OCI-LY1 (cell line): ENCODE data around the gene POU6F2.

ENCODE experiments used
- H2AFZ ChIP-seq: fragments of 200-600 bp; sonication (generic), shearing (Covaris generic); 2 replicates; pipeline ENCODE4 v1.6.0; 2014; ENCODE audit warnings: antibody characterized with exemption, mild to moderate bottlenecking, low read length
- H3F3A ChIP-seq: fragments of 200-600 bp; sonication (generic), shearing (Covaris generic); 2 replicates; pipeline ENCODE4 v1.6.0; 2014; ENCODE audit warnings: mild to moderate bottlenecking, antibody characterized with exemption, low read length, moderate library complexity; ENCODE audit not compliant: insufficient read depth
- H3K27ac ChIP-seq: fragments of 200-600 bp; sonication (generic); 2 replicates; pipeline ENCODE4 v1.5.1; 2014; ENCODE audit warnings: low read length, mixed run types, mild to moderate bottlenecking, low read depth; ENCODE audit not compliant: poor library complexity, severe bottlenecking
- H3K27me3 ChIP-seq: fragments of 200-600 bp; sonication (generic); 2 replicates; pipeline ENCODE4 v1.6.0; 2014; ENCODE audit warnings: antibody characterized with exemption, mild to moderate bottlenecking, low read length, moderate library complexity; ENCODE audit not compliant: insufficient read depth
- H3K36me3 ChIP-seq: fragments of 200-600 bp; sonication (generic); 2 replicates; pipeline ENCODE4 v1.6.1; 2014; ENCODE audit warnings: mild to moderate bottlenecking, antibody characterized with exemption, low read length, moderate library complexity, mixed read lengths; ENCODE audit not compliant: insufficient read depth
- H3K4me1 ChIP-seq: fragments of 200-600 bp; sonication (generic); 2 replicates; pipeline ENCODE4 v1.5.1; 2014; ENCODE audit warnings: mild to moderate bottlenecking, low read length, moderate library complexity; ENCODE audit not compliant: insufficient read depth, severe bottlenecking
- H3K4me2 ChIP-seq: fragments of 200-600 bp; sonication (generic), shearing (Covaris generic); 2 replicates; pipeline ENCODE4 v1.6.1; 2014; ENCODE audit warnings: low read length
- H3K4me3 ChIP-seq: fragments of 200-600 bp; sonication (generic); 2 replicates; pipeline ENCODE4 v1.5.1; 2014; ENCODE audit warnings: low read length, low read depth, mild to moderate bottlenecking, mixed read lengths; ENCODE audit not compliant: poor library complexity, severe bottlenecking
- H3K79me2 ChIP-seq: fragments of 200-600 bp; shearing (Covaris generic); 2 replicates; pipeline ENCODE4 v1.6.1; 2016; ENCODE audit warnings: mixed run types, low read length, mixed read lengths; ENCODE audit not compliant: insufficient read depth
- H3K9ac ChIP-seq: fragments of 200-600 bp; sonication (generic), shearing (Covaris generic); 2 replicates; pipeline ENCODE4 v1.6.1; 2014; ENCODE audit warnings: mild to moderate bottlenecking, low read length, mixed read lengths
- H3K9me2 ChIP-seq: fragments of 200-600 bp; sonication (generic), shearing (Covaris generic); 2 replicates; pipeline ENCODE4 v1.6.1; 2014; ENCODE audit warnings: low read depth, mild to moderate bottlenecking, low read length, mixed read lengths
- H3K9me3 ChIP-seq: fragments of 200-600 bp; shearing (Covaris generic); 2 replicates; pipeline ENCODE4 v1.6.1; 2014; ENCODE audit warnings: low read length, mixed read lengths
- H4K20me1 ChIP-seq: fragments of 200-600 bp; sonication (generic), shearing (Covaris generic); 2 replicates; pipeline ENCODE4 v1.6.0; 2016; ENCODE audit warnings: mild to moderate bottlenecking, low read length; ENCODE audit not compliant: insufficient read depth
- CTCF ChIP-seq: fragments of 200-600 bp; sonication (generic), shearing (Covaris generic); IDR thresholded peaks from 2 replicates; pipeline ENCODE4 v1.5.1; 2017; ENCODE audit warnings: mild to moderate bottlenecking, antibody characterized with exemption, low read length, moderate library complexity, mixed read lengths
- EZH2 ChIP-seq: fragments of 200-600 bp; sonication (generic), shearing (Covaris generic); IDR thresholded peaks from 2 replicates; pipeline ENCODE4 v1.8.0; 2017; ENCODE audit warnings: borderline replicate concordance, mixed run types, mild to moderate bottlenecking, antibody characterized with exemption, low read length, moderate library complexity, mixed read lengths

The POU6F2 gene

GRCh38 chr7:39312254-39312989 is 334.7 kb downstream of the POU6F2 start:
- Histone ChIP-seq H3K27me3 (0 out of 2 replicates have a peak, but pooled peaks cover 4% of the 10 kb centered on the region), H3K79me2 (no peaks in the 10 kb centered on the region), H3K9ac (no peak overlapping the region), H3K36me3 (no peaks in the 10 kb centered on the region), H3K4me1 (no peaks in the 10 kb centered on the region), H4K20me1 (no peaks in the 10 kb centered on the region), H3K9me2 (no peaks in the 10 kb centered on the region), H3F3A (no peaks in the 10 kb centered on the region), H3K9me3 (no peaks in the 10 kb centered on the region), H3K4me2 (no peak overlapping the region), H3K27ac (no peak overlapping the region), H3K4me3 (no peak overlapping the region), H2AFZ (no peak overlapping the region)
- TF ChIP-seq CTCF: no peak
- TF ChIP-seq EZH2: no peak

- no peak overlapping the region for H3K27ac ChIP-seq
- 0 out of 2 replicates have a peak, but pooled peaks cover 4% of the 10 kb centered on the region for H3K27me3 ChIP-seq
- no peaks in the 10 kb centered on the region for H3F3A ChIP-seq
- TF ChIP-seq EZH2 (no peak), CTCF (no peak)
- no peak overlapping the region for H3K4me2 ChIP-seq
- no peaks in the 10 kb centered on the region for H4K20me1 ChIP-seq
- H3K4me1 ChIP-seq: no peaks in the 10 kb centered on the region
- no peak overlapping the region for H3K4me3 ChIP-seq
- H3K79me2 ChIP-seq: no peaks in the 10 kb centered on the region
- no peak overlapping the region for H2AFZ ChIP-seq
- no peaks in the 10 kb centered on the region for H3K36me3 ChIP-seq
- no peak overlapping the region for H3K9ac ChIP-seq
- H3K9me2 ChIP-seq: no peaks in the 10 kb centered on the region
- no peaks in the 10 kb centered on the region for H3K9me3 ChIP-seq
Measured at GRCh38 chr7:39313376-39313775, 335.7 kb downstream of the POU6F2 start.

- Histone ChIP-seq H3F3A (no peaks in the 10 kb centered on the region), H3K4me1 (no peaks in the 10 kb centered on the region), H3K9ac (no peak overlapping the region), H3K9me2 (no peaks in the 10 kb centered on the region), H3K27me3 (0 out of 2 replicates have a peak, but pooled peaks cover 4% of the 10 kb centered on the region), H3K9me3 (no peaks in the 10 kb centered on the region), H4K20me1 (no peaks in the 10 kb centered on the region), H3K4me2 (no peak overlapping the region), H2AFZ (no peak overlapping the region), H3K79me2 (no peaks in the 10 kb centered on the region), H3K27ac (no peak overlapping the region), H3K4me3 (no peak overlapping the region), H3K36me3 (no peaks in the 10 kb centered on the region)
- TF ChIP-seq CTCF (no peak), EZH2 (no peak)
Measured at GRCh38 chr7:39313974-39314373, 336.3 kb downstream of the POU6F2 start.
